A673 (cell line): ENCODE data around the gene TFCP2L1.

Experiments used
- CTCF ChIP-seq: fragments of 300-800, 200-600 bp; sonication (generic); conservative IDR thresholded peaks from 2 replicates; pipeline ENCODE4 v1.5.1; 2017; ENCODE audit warnings: low read depth, mild to moderate bottlenecking, antibody characterized with exemption, low read length, moderate library complexity, mixed read lengths
- EZH2 ChIP-seq: fragments of 200-600 bp; sonication (generic); IDR thresholded peaks from 2 replicates; pipeline ENCODE4 v1.6.1; 2017; ENCODE audit warnings: borderline replicate concordance, low read depth, mild to moderate bottlenecking, mixed read lengths, antibody characterized with exemption, low read length; ENCODE audit not compliant: poor library complexity, severe bottlenecking

GRCh38 chr2:121196132-121196848 lies 88.7 kb downstream of the TFCP2L1 start:
- TF ChIP-seq CTCF (no peak), EZH2 (no peak)
